Stomach (tissue), 4 donors: ENCODE data around the gene HHIPL1.

ENCODE experiments used
- CTCF ChIP-seq, 7 experiments: fragments of 450-650 bp in 4 of 7; fragments of 200-600 bp in 3 of 7; sonication (generic) in 3 of 7; IDR thresholded peaks; one replicate each; pipeline ENCODE4 v1.5.1; 2016 to 2019; ENCODE audit warnings: antibody characterized with exemption in 7 of 7, control low read depth in 2 of 7, mild to moderate bottlenecking in 1 of 7
- EP300 ChIP-seq: sonication (generic); formaldehyde crosslinking; IDR thresholded peaks from one replicate; pipeline ENCODE4 v1.6.1; 2017; ENCODE audit warnings: antibody characterized with exemption
- POLR2A ChIP-seq, 4 donors: fragments of 450-650 bp; IDR thresholded peaks; one replicate each; pipeline ENCODE4 v1.6.1; 2016; ENCODE audit warnings: antibody characterized with exemption in 4 of 4, control low read depth in 2 of 4, mild to moderate bottlenecking in 1 of 4, moderate library complexity in 1 of 4
- POLR2AphosphoS5 ChIP-seq, 3 donors: sonication (generic); formaldehyde crosslinking; IDR thresholded peaks; one replicate each; pipeline ENCODE4 v1.6.1; 2016; ENCODE audit warnings: antibody characterized with exemption in 3 of 3

GRCh38 chr14:99716091-99716849 is 71.3 kb downstream of the HHIPL1 start:
- no peak for TF ChIP-seq CTCF (IDR thresholded peaks at IDR 0.05)
- no peak for TF ChIP-seq POLR2A (IDR thresholded peaks at IDR 0.05)
- no peak for TF ChIP-seq EP300
- no peak for TF ChIP-seq POLR2AphosphoS5 (IDR thresholded peaks at IDR 0.05)
